ENCODE results near the gene SYT6. TPM values are rescaled to one million over a fixed set of nuclear protein-coding genes. Genes with fewer than 3 reads are reported as not detected.

Gene SYT6
- total and polyA plus RNA-seq, 2 experiments from 2014 or later, result 1.2 to 2.6 TPM

DNA sequence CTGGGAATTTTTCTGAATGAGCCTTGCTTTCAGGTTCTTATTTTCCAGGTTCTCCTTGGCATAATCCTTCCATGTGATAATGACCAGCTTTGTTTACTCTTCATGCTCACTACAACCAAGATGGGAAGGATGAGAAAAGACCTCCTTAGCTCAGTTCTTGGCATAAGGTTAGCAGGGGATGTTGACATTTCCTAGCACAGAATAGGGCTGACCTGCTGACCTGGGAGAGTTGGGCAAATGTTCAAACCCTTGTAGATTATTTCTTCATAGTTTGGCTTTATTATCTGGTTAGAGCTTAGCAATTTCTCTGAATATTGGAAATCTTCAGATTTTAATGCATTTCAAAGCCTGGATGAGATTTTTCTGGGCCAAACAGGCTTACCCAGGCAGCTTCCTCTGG, 23.6 kb upstream of the SYT6 start:
- TF ChIP-seq, protein P1, sequence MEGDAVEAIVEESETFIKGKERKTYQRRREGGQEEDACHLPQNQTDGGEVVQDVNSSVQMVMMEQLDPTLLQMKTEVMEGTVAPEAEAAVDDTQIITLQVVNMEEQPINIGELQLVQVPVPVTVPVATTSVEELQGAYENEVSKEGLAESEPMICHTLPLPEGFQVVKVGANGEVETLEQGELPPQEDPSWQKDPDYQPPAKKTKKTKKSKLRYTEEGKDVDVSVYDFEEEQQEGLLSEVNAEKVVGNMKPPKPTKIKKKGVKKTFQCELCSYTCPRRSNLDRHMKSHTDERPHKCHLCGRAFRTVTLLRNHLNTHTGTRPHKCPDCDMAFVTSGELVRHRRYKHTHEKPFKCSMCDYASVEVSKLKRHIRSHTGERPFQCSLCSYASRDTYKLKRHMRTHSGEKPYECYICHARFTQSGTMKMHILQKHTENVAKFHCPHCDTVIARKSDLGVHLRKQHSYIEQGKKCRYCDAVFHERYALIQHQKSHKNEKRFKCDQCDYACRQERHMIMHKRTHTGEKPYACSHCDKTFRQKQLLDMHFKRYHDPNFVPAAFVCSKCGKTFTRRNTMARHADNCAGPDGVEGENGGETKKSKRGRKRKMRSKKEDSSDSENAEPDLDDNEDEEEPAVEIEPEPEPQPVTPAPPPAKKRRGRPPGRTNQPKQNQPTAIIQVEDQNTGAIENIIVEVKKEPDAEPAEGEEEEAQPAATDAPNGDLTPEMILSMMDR (IDR thresholded peaks at IDR 0.05; ENCODE audit: poor library complexity), result no peak
- TF ChIP-seq EZH2 (IDR thresholded peaks at IDR 0.05; ENCODE audit: borderline replicate concordance), result no peak
- TF ChIP-seq EZH2phosphoT487 (IDR thresholded peaks at IDR 0.05; ENCODE audit: low read depth, severe bottlenecking, unreplicated experiment), result no peak
- Histone ChIP-seq H3K4me1 (ENCODE audit: insufficient read depth) (no peaks in the 10 kb centered on the region), H3K79me2 (no peaks in the 10 kb centered on the region), H3K4me3 (no peak overlapping the region), H2AFZ (no peak overlapping the region), H3K9me3 (ENCODE audit: low read depth) (no peaks in the 10 kb centered on the region), H3K4me2 (no peak overlapping the region), H4K20me1 (ENCODE audit: insufficient read depth, poor library complexity, severe bottlenecking) (no peaks in the 10 kb centered on the region), H3K27ac (no peak overlapping the region), H3K36me3 (replicated peaks; ENCODE audit: insufficient read depth, low read depth) (no peaks in the 10 kb centered on the region), H3K9me2 (replicated peaks; ENCODE audit: insufficient read depth) (no peaks in the 10 kb centered on the region), H3K27me3 (no peaks in the 10 kb centered on the region)
- no peak for DNase-seq (ENCODE audit: low spot score)

GRCh38 chr1:114176366-114176765, 22.7 kb upstream of the SYT6 start:
- H4K20me1 ChIP-seq (ENCODE audit: insufficient read depth, poor library complexity, severe bottlenecking), result no peaks in the 10 kb centered on the region
- no peaks in the 10 kb centered on the region for H3K36me3 ChIP-seq (replicated peaks; ENCODE audit: insufficient read depth, low read depth)
- H3K27me3 ChIP-seq, result no peaks in the 10 kb centered on the region
- no peaks in the 10 kb centered on the region for H3K79me2 ChIP-seq
- H3K4me1 ChIP-seq (ENCODE audit: insufficient read depth), result no peaks in the 10 kb centered on the region
- WGBS (ENCODE audit: low lambda C conversion rate, missing lambda C conversion rate), result 91% methylated on average over 2 of the region's 2 CpGs
- H3K4me2 ChIP-seq, result no peak overlapping the region
- DNase-seq (ENCODE audit: low spot score), result no peak
- no peak overlapping the region for H2AFZ ChIP-seq
- no peak overlapping the region for H3K27ac ChIP-seq
- H3K9me2 ChIP-seq (replicated peaks; ENCODE audit: insufficient read depth), result no peaks in the 10 kb centered on the region
- TF ChIP-seq, protein P1 (IDR thresholded peaks at IDR 0.05; ENCODE audit: poor library complexity), result no peak
- TF ChIP-seq EZH2phosphoT487 (IDR thresholded peaks at IDR 0.05; ENCODE audit: low read depth, severe bottlenecking, unreplicated experiment) (no peak), EZH2 (IDR thresholded peaks at IDR 0.05; ENCODE audit: borderline replicate concordance) (no peak)
- H3K4me3 ChIP-seq, result no peak overlapping the region
- H3K9me3 ChIP-seq (ENCODE audit: low read depth), result no peaks in the 10 kb centered on the region

DNA sequence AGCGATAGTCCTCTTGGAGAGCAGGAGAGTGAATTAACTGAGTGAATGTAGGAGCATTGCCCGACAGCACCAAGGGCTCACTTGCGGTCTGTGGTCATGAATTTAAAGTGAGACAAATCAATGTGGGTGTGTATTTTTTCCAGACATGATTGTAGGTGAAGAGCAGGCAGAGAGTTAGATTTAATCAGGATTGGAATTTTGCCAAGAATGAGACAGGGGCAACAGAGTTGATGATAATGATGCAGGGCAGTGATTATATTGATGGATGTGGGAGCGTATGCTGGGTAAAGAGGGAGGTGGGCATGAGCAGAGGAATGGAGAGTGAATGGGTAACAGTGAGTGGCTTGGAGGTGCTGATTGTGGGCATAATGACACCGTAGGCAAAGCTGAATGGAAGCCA, 20.0 kb upstream of the SYT6 start:
- Histone ChIP-seq H3K4me2 (no peak overlapping the region), H3K4me3 (no peak overlapping the region), H2AFZ (no peak overlapping the region), H4K20me1 (ENCODE audit: insufficient read depth, poor library complexity, severe bottlenecking) (no peaks in the 10 kb centered on the region), H3K27me3 (no peaks in the 10 kb centered on the region), H3K9me3 (ENCODE audit: low read depth) (no peaks in the 10 kb centered on the region), H3K79me2 (no peaks in the 10 kb centered on the region), H3K9me2 (replicated peaks; ENCODE audit: insufficient read depth) (no peaks in the 10 kb centered on the region), H3K27ac (no peak overlapping the region), H3K36me3 (replicated peaks; ENCODE audit: insufficient read depth, low read depth) (no peaks in the 10 kb centered on the region), H3K4me1 (ENCODE audit: insufficient read depth) (no peaks in the 10 kb centered on the region)
- TF ChIP-seq, protein P1 (IDR thresholded peaks at IDR 0.05; ENCODE audit: poor library complexity), result no peak
- TF ChIP-seq EZH2 (IDR thresholded peaks at IDR 0.05; ENCODE audit: borderline replicate concordance) (no peak), EZH2phosphoT487 (IDR thresholded peaks at IDR 0.05; ENCODE audit: low read depth, severe bottlenecking, unreplicated experiment) (no peak)
- DNase-seq (ENCODE audit: low spot score), result no peak
- 79% methylated on average over 5 of the region's 5 CpGs for WGBS (ENCODE audit: low lambda C conversion rate, missing lambda C conversion rate)

DNA sequence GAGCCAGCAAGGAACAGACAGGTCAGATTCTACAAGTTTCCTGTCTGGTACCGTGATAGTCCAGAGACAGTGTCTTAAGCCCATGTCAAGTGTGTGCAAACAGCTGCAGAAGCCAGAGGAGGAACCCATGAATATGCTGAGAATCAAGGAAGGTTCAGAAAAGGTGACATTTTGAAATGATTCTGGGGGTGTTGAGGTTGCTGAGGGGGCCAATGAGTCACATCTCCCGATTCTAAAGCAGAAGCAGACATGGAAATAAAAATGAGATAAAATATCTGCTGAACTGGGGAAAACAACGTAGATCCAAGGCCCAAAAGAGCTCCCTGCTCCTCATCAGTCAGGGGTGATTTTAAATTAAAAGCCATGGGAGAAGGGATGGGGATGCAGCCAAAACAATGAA, 15.8 kb upstream of the SYT6 start:
- Histone ChIP-seq H3K27me3 (no peaks in the 10 kb centered on the region), H3K79me2 (no peaks in the 10 kb centered on the region), H3K36me3 (replicated peaks; ENCODE audit: insufficient read depth, low read depth) (no peaks in the 10 kb centered on the region), H3K4me1 (ENCODE audit: insufficient read depth) (no peaks in the 10 kb centered on the region), H3K9me2 (replicated peaks; ENCODE audit: insufficient read depth) (no peaks in the 10 kb centered on the region), H3K9me3 (ENCODE audit: low read depth) (no peaks in the 10 kb centered on the region), H3K27ac (no peak overlapping the region), H3K4me3 (no peak overlapping the region), H3K4me2 (no peak overlapping the region), H4K20me1 (ENCODE audit: insufficient read depth, poor library complexity, severe bottlenecking) (no peaks in the 10 kb centered on the region), H2AFZ (no peak overlapping the region)
- DNase-seq (ENCODE audit: low spot score), result no peak
- WGBS (ENCODE audit: low lambda C conversion rate, missing lambda C conversion rate), result 89% methylated on average over 3 of the region's 3 CpGs
- TF ChIP-seq, protein P1 (IDR thresholded peaks at IDR 0.05; ENCODE audit: poor library complexity), result no peak
- TF ChIP-seq EZH2phosphoT487 (IDR thresholded peaks at IDR 0.05; ENCODE audit: low read depth, severe bottlenecking, unreplicated experiment) (no peak), EZH2 (IDR thresholded peaks at IDR 0.05; ENCODE audit: borderline replicate concordance) (no peak)

Measured in hepatocyte (in vitro differentiated cells).